ENCODE data around the gene HAPLN2. TPM values are rescaled to one million over a fixed set of nuclear protein-coding genes. Genes with fewer than 3 reads are reported as not detected.
"Not testable (repeated sequence)": the region's sequence is repeated elsewhere in the genome, so short reads cannot be mapped to it uniquely, and the experiment has no call there.

HAPLN2 gene
- total and polyA plus RNA-seq, 2 donors: 0.09 to 0.50 TPM

- no peak for DNase-seq (ENCODE audit: low read depth in 6 of 9, low spot score in 9 of 9)
- Histone ChIP-seq H3K27ac (ENCODE audit: low read depth in 1 of 2, low read length in 1 of 2) (no peak overlapping the region), H3K4me1 (ENCODE audit: control insufficient read depth in 2 of 2, insufficient read depth in 2 of 2, low read length in 2 of 2) (peaks cover 10 to 34% of the 10 kb centered on the region in 2 donors), H3K36me3 (ENCODE audit: control insufficient read depth in 2 of 2, insufficient read depth in 2 of 2, low read length in 1 of 2) (peaks cover 22 to 59% of the 10 kb centered on the region in 2 donors), H3K27me3 (ENCODE audit: control insufficient read depth in 2 of 2, insufficient read depth in 1 of 2, low read length in 1 of 2) (no peaks in the 10 kb centered on the region), H3K4me3 (ENCODE audit: low read length in 2 of 2) (no peak overlapping the region), H3K9me3 (ENCODE audit: control insufficient read depth in 2 of 2, insufficient read depth in 1 of 2, low read length in 1 of 2) (no peaks in the 10 kb centered on the region)
- WGBS: 95% methylated on average over 3 of the region's 3 CpGs
Measured at GRCh38 chr1:156596426-156596825, 22.8 kb upstream of the HAPLN2 start.

- DNase-seq (ENCODE audit: low read depth in 6 of 9, low spot score in 9 of 9): no peak
- no peak overlapping the region for H3K27ac ChIP-seq (ENCODE audit: low read depth in 1 of 2, low read length in 1 of 2)
- no peak overlapping the region for H3K4me3 ChIP-seq (ENCODE audit: low read length in 2 of 2)
- 96% methylated on average over 5 of the region's 5 CpGs for WGBS
- peaks cover 22 to 58% of the 10 kb centered on the region in 2 donors for H3K36me3 ChIP-seq (ENCODE audit: control insufficient read depth in 2 of 2, insufficient read depth in 2 of 2, low read length in 1 of 2)
- H3K9me3 ChIP-seq (ENCODE audit: control insufficient read depth in 2 of 2, insufficient read depth in 1 of 2, low read length in 1 of 2): no peaks in the 10 kb centered on the region
- no peaks in the 10 kb centered on the region for H3K27me3 ChIP-seq (ENCODE audit: control insufficient read depth in 2 of 2, insufficient read depth in 1 of 2, low read length in 1 of 2)
- peaks cover 7 to 32% of the 10 kb centered on the region in 2 donors for H3K4me1 ChIP-seq (ENCODE audit: control insufficient read depth in 2 of 2, insufficient read depth in 2 of 2, low read length in 2 of 2)
Measured at GRCh38 chr1:156598125-156598524, 21.1 kb upstream of the HAPLN2 start.

- H3K4me1 ChIP-seq (ENCODE audit: control insufficient read depth in 2 of 2, insufficient read depth in 2 of 2, low read length in 2 of 2): peaks cover 7 to 26% of the 10 kb centered on the region in 2 donors
- WGBS: 99% methylated on average over 4 of the region's 4 CpGs
Measured at GRCh38 chr1:156598731-156599432, 20.3 kb upstream of the HAPLN2 start.

GRCh38 chr1:156599811-156600210 is 19.4 kb upstream of the HAPLN2 start:
- 65% methylated on average over 3 of the region's 3 CpGs for WGBS
- no peak overlapping the region for H3K4me3 ChIP-seq (ENCODE audit: low read length in 2 of 2)

More at GRCh38 chr1:156598731-156599432, 20.3 kb upstream of the HAPLN2 start:
- H3K27me3 ChIP-seq (ENCODE audit: control insufficient read depth in 2 of 2, insufficient read depth in 1 of 2, low read length in 1 of 2): no peaks in the 10 kb centered on the region
- no peaks in the 10 kb centered on the region for H3K9me3 ChIP-seq (ENCODE audit: control insufficient read depth in 2 of 2, insufficient read depth in 1 of 2, low read length in 1 of 2)
- no peak for DNase-seq (ENCODE audit: low read depth in 6 of 9, low spot score in 9 of 9)
- H3K27ac ChIP-seq (ENCODE audit: low read depth in 1 of 2, low read length in 1 of 2): no peak overlapping the region
- peaks cover 22 to 50% of the 10 kb centered on the region in 2 donors for H3K36me3 ChIP-seq (ENCODE audit: control insufficient read depth in 2 of 2, insufficient read depth in 2 of 2, low read length in 1 of 2)
- H3K4me3 ChIP-seq (ENCODE audit: low read length in 2 of 2): no peak overlapping the region

GRCh38 chr1:156600733-156601121 is 18.5 kb upstream of the HAPLN2 start:
- Histone ChIP-seq H3K4me3 (ENCODE audit: low read length in 2 of 2) (peak overlapping the region; percentile 86 to 92), H3K9me3 (ENCODE audit: control insufficient read depth in 2 of 2, insufficient read depth in 1 of 2, low read length in 1 of 2) (no peaks in the 10 kb centered on the region), H3K27ac (ENCODE audit: low read depth in 1 of 2, low read length in 1 of 2) (peak overlapping the region in 1 of 2 donors; percentile 30), H3K27me3 (ENCODE audit: control insufficient read depth in 2 of 2, insufficient read depth in 1 of 2, low read length in 1 of 2) (no peaks in the 10 kb centered on the region), H3K4me1 (ENCODE audit: control insufficient read depth in 2 of 2, insufficient read depth in 2 of 2, low read length in 2 of 2) (peaks cover 7 to 26% of the 10 kb centered on the region in 2 donors), H3K36me3 (ENCODE audit: control insufficient read depth in 2 of 2, insufficient read depth in 2 of 2, low read length in 1 of 2) (peaks cover 15 to 33% of the 10 kb centered on the region in 2 donors)
- no peak for DNase-seq (ENCODE audit: low read depth in 6 of 9, low spot score in 9 of 9)
- 5% methylated on average over 13 of the region's 13 CpGs for WGBS

More at GRCh38 chr1:156599811-156600210, 19.4 kb upstream of the HAPLN2 start:
- peaks cover 16 to 41% of the 10 kb centered on the region in 2 donors for H3K36me3 ChIP-seq (ENCODE audit: control insufficient read depth in 2 of 2, insufficient read depth in 2 of 2, low read length in 1 of 2)
- no peak overlapping the region for H3K27ac ChIP-seq (ENCODE audit: low read depth in 1 of 2, low read length in 1 of 2)
- H3K27me3 ChIP-seq (ENCODE audit: control insufficient read depth in 2 of 2, insufficient read depth in 1 of 2, low read length in 1 of 2): no peaks in the 10 kb centered on the region
- no peaks in the 10 kb centered on the region for H3K9me3 ChIP-seq (ENCODE audit: control insufficient read depth in 2 of 2, insufficient read depth in 1 of 2, low read length in 1 of 2)
- no peak for DNase-seq (ENCODE audit: low read depth in 6 of 9, low spot score in 9 of 9)
- H3K4me1 ChIP-seq (ENCODE audit: control insufficient read depth in 2 of 2, insufficient read depth in 2 of 2, low read length in 2 of 2): peaks cover 7 to 26% of the 10 kb centered on the region in 2 donors

- peaks cover 7 to 26% of the 10 kb centered on the region in 2 donors for H3K4me1 ChIP-seq (ENCODE audit: control insufficient read depth in 2 of 2, insufficient read depth in 2 of 2, low read length in 2 of 2)
- peak in 5 of 9 donors; percentile 63 to 86 (median 66) for DNase-seq (ENCODE audit: low read depth in 6 of 9, low spot score in 9 of 9)
- H3K27me3 ChIP-seq (ENCODE audit: control insufficient read depth in 2 of 2, insufficient read depth in 1 of 2, low read length in 1 of 2): no peaks in the 10 kb centered on the region
- peaks cover 15 to 27% of the 10 kb centered on the region in 2 donors for H3K36me3 ChIP-seq (ENCODE audit: control insufficient read depth in 2 of 2, insufficient read depth in 2 of 2, low read length in 1 of 2)
- H3K9me3 ChIP-seq (ENCODE audit: control insufficient read depth in 2 of 2, insufficient read depth in 1 of 2, low read length in 1 of 2): no peaks in the 10 kb centered on the region
- peak within 1 kb of the TSS; percentile 86 to 92 for H3K4me3 ChIP-seq (ENCODE audit: low read length in 2 of 2)
- under 1% methylated on average over 35 of the region's 35 CpGs for WGBS
- peak within 1 kb of the TSS; percentile 30 to 59 for H3K27ac ChIP-seq (ENCODE audit: low read depth in 1 of 2, low read length in 1 of 2)
Measured at GRCh38 chr1:156601122-156601830, 17.9 kb upstream of the HAPLN2 start, which contains the start of gene GPATCH4. Gene GPATCH4, minus strand, starts transcription at chr1:156601479.

GRCh38 chr1:156601892-156602291 is 17.3 kb upstream of the HAPLN2 start:
- Histone ChIP-seq H3K4me1 (ENCODE audit: control insufficient read depth in 2 of 2, insufficient read depth in 2 of 2, low read length in 2 of 2) (peaks cover 7 to 26% of the 10 kb centered on the region in 2 donors), H3K4me3 (ENCODE audit: low read length in 2 of 2) (peak overlapping the region; percentile 86 to 92), H3K36me3 (ENCODE audit: control insufficient read depth in 2 of 2, insufficient read depth in 2 of 2, low read length in 1 of 2) (peaks cover 13 to 21% of the 10 kb centered on the region in 2 donors), H3K27me3 (ENCODE audit: control insufficient read depth in 2 of 2, insufficient read depth in 1 of 2, low read length in 1 of 2) (no peaks in the 10 kb centered on the region), H3K9me3 (ENCODE audit: control insufficient read depth in 2 of 2, insufficient read depth in 1 of 2, low read length in 1 of 2) (no peaks in the 10 kb centered on the region), H3K27ac (ENCODE audit: low read depth in 1 of 2, low read length in 1 of 2) (peak overlapping the region in 1 of 2 donors; percentile 59)
- no peak for DNase-seq (ENCODE audit: low read depth in 6 of 9, low spot score in 9 of 9)
- 82% methylated on average over 12 of the region's 12 CpGs for WGBS

- peak in 1 of 9 donors; percentile 56 for DNase-seq (ENCODE audit: low read depth in 6 of 9, low spot score in 9 of 9)
- 54% methylated on average over 10 of the region's 10 CpGs for WGBS
Measured at GRCh38 chr1:156602557-156602993, 16.6 kb upstream of the HAPLN2 start.

GRCh38 chr1:156607344-156607743 is 11.9 kb upstream of the HAPLN2 start:
- WGBS: 95% methylated on average over 4 of the region's 4 CpGs
- DNase-seq (ENCODE audit: low read depth in 6 of 9, low spot score in 9 of 9); H3K9me3 ChIP-seq (ENCODE audit: control insufficient read depth in 2 of 2, insufficient read depth in 1 of 2, low read length in 1 of 2); H3K27ac ChIP-seq (ENCODE audit: low read depth in 1 of 2, low read length in 1 of 2); H3K4me3 ChIP-seq (ENCODE audit: low read length in 2 of 2); H3K36me3 ChIP-seq (ENCODE audit: control insufficient read depth in 2 of 2, insufficient read depth in 2 of 2, low read length in 1 of 2); H3K4me1 ChIP-seq (ENCODE audit: control insufficient read depth in 2 of 2, insufficient read depth in 2 of 2, low read length in 2 of 2): not testable (repeated sequence)
- peaks cover 0 to 16% of the 10 kb centered on the region in 2 donors for H3K27me3 ChIP-seq (ENCODE audit: control insufficient read depth in 2 of 2, insufficient read depth in 1 of 2, low read length in 1 of 2)

More at GRCh38 chr1:156602557-156602993, 16.6 kb upstream of the HAPLN2 start:
- H3K4me3 ChIP-seq (ENCODE audit: low read length in 2 of 2): no peak overlapping the region
- H3K36me3 ChIP-seq (ENCODE audit: control insufficient read depth in 2 of 2, insufficient read depth in 2 of 2, low read length in 1 of 2): peaks cover 6 to 14% of the 10 kb centered on the region in 2 donors
- no peaks in the 10 kb centered on the region for H3K27me3 ChIP-seq (ENCODE audit: control insufficient read depth in 2 of 2, insufficient read depth in 1 of 2, low read length in 1 of 2)
- H3K9me3 ChIP-seq (ENCODE audit: control insufficient read depth in 2 of 2, insufficient read depth in 1 of 2, low read length in 1 of 2): no peaks in the 10 kb centered on the region
- H3K4me1 ChIP-seq (ENCODE audit: control insufficient read depth in 2 of 2, insufficient read depth in 2 of 2, low read length in 2 of 2): peaks cover 7 to 26% of the 10 kb centered on the region in 2 donors
- no peak overlapping the region for H3K27ac ChIP-seq (ENCODE audit: low read depth in 1 of 2, low read length in 1 of 2)
